Melanocyte of skin (primary cell): Measurements from ENCODE around the gene DHX29. TPM values are rescaled to one million over a fixed set of nuclear protein-coding genes. Genes with fewer than 3 reads are reported as not detected.

Experiments used
- total RNA-seq, 2 donors: library from RNA; depleted of rRNA; stranded (reverse); fragments of >200 nt; gene quantifications; 2 replicates each; pipeline ENCODE4 v1.2.3, GENCODE V29; 2012

DHX29 gene, protein sequence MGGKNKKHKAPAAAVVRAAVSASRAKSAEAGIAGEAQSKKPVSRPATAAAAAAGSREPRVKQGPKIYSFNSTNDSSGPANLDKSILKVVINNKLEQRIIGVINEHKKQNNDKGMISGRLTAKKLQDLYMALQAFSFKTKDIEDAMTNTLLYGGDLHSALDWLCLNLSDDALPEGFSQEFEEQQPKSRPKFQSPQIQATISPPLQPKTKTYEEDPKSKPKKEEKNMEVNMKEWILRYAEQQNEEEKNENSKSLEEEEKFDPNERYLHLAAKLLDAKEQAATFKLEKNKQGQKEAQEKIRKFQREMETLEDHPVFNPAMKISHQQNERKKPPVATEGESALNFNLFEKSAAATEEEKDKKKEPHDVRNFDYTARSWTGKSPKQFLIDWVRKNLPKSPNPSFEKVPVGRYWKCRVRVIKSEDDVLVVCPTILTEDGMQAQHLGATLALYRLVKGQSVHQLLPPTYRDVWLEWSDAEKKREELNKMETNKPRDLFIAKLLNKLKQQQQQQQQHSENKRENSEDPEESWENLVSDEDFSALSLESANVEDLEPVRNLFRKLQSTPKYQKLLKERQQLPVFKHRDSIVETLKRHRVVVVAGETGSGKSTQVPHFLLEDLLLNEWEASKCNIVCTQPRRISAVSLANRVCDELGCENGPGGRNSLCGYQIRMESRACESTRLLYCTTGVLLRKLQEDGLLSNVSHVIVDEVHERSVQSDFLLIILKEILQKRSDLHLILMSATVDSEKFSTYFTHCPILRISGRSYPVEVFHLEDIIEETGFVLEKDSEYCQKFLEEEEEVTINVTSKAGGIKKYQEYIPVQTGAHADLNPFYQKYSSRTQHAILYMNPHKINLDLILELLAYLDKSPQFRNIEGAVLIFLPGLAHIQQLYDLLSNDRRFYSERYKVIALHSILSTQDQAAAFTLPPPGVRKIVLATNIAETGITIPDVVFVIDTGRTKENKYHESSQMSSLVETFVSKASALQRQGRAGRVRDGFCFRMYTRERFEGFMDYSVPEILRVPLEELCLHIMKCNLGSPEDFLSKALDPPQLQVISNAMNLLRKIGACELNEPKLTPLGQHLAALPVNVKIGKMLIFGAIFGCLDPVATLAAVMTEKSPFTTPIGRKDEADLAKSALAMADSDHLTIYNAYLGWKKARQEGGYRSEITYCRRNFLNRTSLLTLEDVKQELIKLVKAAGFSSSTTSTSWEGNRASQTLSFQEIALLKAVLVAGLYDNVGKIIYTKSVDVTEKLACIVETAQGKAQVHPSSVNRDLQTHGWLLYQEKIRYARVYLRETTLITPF (N-terminal part only)
- total RNA-seq, result 10 to 100 TPM; 25.5 to 31.3 TPM

DNA sequence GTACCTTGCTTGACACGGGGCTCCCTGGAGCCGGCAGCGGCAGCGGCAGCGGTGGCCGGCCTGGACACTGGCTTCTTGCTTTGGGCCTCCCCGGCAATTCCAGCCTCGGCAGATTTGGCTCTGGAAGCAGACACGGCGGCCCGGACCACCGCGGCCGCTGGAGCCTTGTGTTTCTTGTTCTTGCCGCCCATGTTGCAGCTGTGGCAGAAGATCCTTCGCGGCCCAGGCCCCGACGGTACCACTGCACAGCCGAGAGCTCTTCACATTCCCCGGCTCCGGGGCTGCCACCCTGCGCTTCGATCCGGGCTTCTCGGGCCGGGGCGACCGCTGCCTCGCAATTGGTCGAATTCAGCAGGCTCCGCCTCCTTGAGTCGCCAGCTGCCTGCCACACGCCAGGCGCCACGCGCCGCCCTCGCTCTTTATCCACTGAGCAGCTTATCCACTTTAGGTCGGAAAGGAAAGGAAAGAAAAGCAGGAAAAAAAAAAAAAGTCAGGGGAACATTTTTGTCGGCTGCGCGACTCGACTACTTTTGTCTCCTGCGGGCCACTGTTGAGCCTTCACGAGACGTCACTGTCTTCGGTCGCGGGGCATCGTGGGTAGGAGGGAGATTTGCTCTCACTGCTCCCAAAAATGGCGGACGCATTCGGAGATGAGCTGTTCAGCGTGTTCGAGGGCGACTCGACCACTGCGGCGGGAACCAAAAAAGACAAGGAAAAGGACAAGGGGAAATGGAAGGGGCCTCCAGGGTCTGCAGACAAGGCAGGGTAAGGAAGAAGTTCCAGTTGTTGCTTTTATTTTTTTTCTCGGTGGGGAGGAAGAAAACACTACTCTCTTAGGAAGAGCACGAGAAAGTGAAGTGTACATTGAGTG, at the start of gene DHX29, which contains the start of gene MTREX:
DHX29 (minus strand) TSS at position 312 of the 871 bp plus-strand sequence; CDS start at position 191, 121 bp downstream.
MTREX (plus strand) TSS at position 607 of the 871 bp plus-strand sequence; CDS start at position 632, 25 bp downstream.

DNA sequence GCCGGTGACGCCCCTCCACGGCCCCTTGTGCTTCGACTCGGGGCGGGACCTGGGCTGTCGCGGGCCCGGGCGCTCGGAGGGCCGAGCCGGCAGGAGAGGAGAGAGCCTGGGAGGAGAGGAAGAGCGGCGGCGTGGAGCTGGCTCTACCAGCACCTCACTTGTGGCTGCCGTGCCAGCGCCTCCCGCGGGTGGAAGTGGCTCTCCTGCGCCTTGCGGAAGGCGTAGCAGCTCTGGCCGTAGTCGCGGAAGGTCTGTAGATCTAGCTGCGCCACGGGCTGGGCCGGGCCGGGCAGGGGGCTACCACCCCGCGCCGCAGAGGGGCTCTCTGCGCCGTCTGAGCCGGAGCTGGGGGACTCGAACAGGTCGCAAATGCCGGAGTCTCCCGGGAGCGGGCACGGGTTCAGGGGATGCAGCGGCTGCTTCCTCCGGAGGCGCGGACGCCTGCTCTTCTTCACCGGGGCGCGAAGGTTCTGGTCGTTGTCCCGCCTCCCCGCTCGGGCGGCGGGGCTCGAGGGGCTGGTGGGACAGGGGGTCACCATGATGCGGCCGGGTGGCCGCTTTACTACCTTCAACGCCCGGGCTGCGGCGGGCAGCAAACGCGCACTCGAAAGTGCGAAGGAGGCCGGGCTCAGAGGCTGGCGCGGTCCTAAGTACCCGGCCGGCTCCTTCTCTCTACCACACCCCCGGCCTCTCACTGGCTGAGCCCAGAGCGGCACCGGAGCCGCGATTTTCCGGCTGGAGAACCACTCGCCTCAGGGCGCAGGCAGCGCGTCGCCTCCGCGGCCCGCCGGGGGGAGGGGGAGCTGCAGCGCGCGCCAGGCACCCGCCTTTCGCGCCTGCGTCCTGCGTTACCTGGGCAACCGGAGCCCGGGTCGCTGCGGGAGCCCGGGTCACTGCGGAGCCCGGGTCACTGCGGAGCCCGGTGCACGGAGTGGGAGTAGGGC, 74.2 kb downstream of the DHX29 start, which contains the start of gene CCNO:
CCNO (minus strand) TSS at position 624 of the 944 bp plus-strand sequence; CDS start at position 539, 85 bp downstream.

DNA sequence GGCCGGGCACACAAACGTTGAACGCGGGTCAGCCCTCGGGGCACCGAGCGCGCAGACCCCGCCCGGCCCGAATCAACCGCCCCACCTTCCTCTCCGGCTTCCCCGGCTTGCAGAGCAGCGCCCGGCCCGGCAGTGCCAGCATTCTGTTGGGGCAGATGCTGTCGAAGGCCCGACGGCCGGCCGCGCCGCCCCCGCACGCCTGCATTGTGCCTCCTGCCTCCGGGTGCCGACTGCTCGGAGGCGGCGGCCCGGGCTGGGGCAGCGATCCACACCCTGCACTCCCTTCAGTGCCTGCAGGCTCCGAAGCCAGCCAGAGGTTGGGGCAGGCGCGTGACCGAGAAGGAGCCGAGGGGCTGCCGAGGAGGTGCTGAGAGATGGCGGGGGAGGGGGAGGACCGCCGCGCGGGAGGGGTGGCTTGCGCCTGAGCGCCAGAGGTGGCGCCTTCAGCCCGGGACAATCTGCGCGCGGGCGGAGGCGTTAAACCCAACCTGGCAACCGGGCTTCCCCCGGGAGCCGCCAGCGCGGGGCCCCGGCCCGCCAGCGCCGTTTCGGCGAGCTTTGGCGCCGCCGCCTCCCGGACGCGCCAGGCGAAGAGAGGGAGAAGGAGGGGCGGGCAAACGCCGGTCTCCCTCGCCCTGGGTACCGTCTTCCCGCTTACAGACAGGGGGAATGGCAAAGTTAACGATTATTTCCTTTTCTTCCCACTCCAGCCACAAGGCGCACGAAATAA, 80.4 kb downstream of the DHX29 start, which contains the start of gene MCIDAS:
MCIDAS (minus strand) TSS at position 382 of the 730 bp plus-strand sequence; CDS start at position 205, 177 bp downstream.

Other genes starting within 250 kb of the DHX29 start
- not detected for gene GZMA, start 205.0 kb downstream of the DHX29 start, total RNA-seq
- gene GPX8, start 147.5 kb downstream of the DHX29 start, total RNA-seq, result 10 to 100 TPM; 47.5 to 67.3 TPM
- not detected for gene CDC20B, start 134.5 kb downstream of the DHX29 start, total RNA-seq
- gene MCIDAS, start 80.4 kb downstream of the DHX29 start, total RNA-seq, result 1 to 10 TPM in 1 of 2 donors, not detected in 1; 1.0 TPM
- 1 to 10 TPM in 1 of 2 donors, not detected in 1; 1.4 TPM for gene CCNO, start 74.1 kb downstream of the DHX29 start, total RNA-seq
- gene MTREX, start 295 bp upstream of the DHX29 start, total RNA-seq, result 100 to 1,000 TPM in 1 of 2 donors, 10 to 100 TPM in 1; 79.8 to 110 TPM
- 10 to 100 TPM; 19.6 to 28.2 TPM for gene PLPP1, start 227.3 kb upstream of the DHX29 start, total RNA-seq